Activated CD4-positive, CD25-positive, alpha-beta regulatory T cell treated with anti-CD3 and anti-CD28 coated beads, Interleukin-2, amount 50 U/mL, for 72 hours (primary cell): ENCODE data around the gene NAA38.
"Not testable (repeated sequence)": the region's sequence is repeated elsewhere in the genome, so short reads cannot be mapped to it uniquely, and the experiment has no call there.

Source experiments
- DNase-seq: peaks from one replicate; pipeline ENCODE4 v3.0.0; 2021

Gene NAA38

GRCh38 chr17:7881276-7882054 is 24.1 kb upstream of the NAA38 start:
- DNase-seq: no peak

GRCh38 chr17:7880076-7880868 is 22.9 kb upstream of the NAA38 start:
- DNase-seq: no peak

GRCh38 chr17:7878234-7878633 is 20.9 kb upstream of the NAA38 start:
- no peak for DNase-seq

GRCh38 chr17:7875804-7876370 is 18.5 kb upstream of the NAA38 start:
- DNase-seq: no peak

GRCh38 chr17:7873051-7873450 is 15.7 kb upstream of the NAA38 start:
- no peak for DNase-seq

GRCh38 chr17:7867881-7868329 is 10.5 kb upstream of the NAA38 start:
- no peak for DNase-seq

GRCh38 chr17:7864995-7865650 is 7.8 kb upstream of the NAA38 start:
- DNase-seq: no peak

GRCh38 chr17:7864384-7864783 is 7.0 kb upstream of the NAA38 start:
- not testable (repeated sequence) for DNase-seq

- no peak for DNase-seq
Observed at GRCh38 chr17:7862692-7863437, 5.5 kb upstream of the NAA38 start.

GRCh38 chr17:7859028-7859427 is 1.7 kb upstream of the NAA38 start:
- DNase-seq: no peak

- DNase-seq: no peak
Observed at GRCh38 chr17:7858522-7858810, 1.1 kb upstream of the NAA38 start.

- peak; percentile 82 for DNase-seq
Observed at GRCh38 chr17:7857713-7858521, 558 bp upstream of the NAA38 start, which contains the start of gene CYB5D1. CYB5D1 (plus strand) TSS chr17:7858003; CDS start chr17:7858135, 132 bp downstream.

GRCh38 chr17:7856011-7856810 is 1.1 kb downstream of the NAA38 start:
- no peak for DNase-seq

- DNase-seq: no peak
Observed at GRCh38 chr17:7855660-7856010, 1.7 kb downstream of the NAA38 start.

GRCh38 chr17:7854851-7855659 is 2.3 kb downstream of the NAA38 start, which contains the start of gene TMEM88:
TMEM88 (plus strand) TSS chr17:7855066; CDS start chr17:7855075, 9 bp downstream.
- no peak for DNase-seq

GRCh38 chr17:7854078-7854777 is 3.1 kb downstream of the NAA38 start:
- no peak for DNase-seq

- no peak for DNase-seq
Observed at GRCh38 chr17:7853691-7854038, 3.7 kb downstream of the NAA38 start.

GRCh38 chr17:7852919-7853690 is 4.3 kb downstream of the NAA38 start:
- no peak for DNase-seq

- no peak for DNase-seq
Observed at GRCh38 chr17:7852262-7852670, 5.1 kb downstream of the NAA38 start.
